ENCODE results near the gene ITIH1.

GRCh38 chr3:52813810-52814209, 36.4 kb downstream of the ITIH1 start:
- TF ChIP-seq JUN (IDR thresholded peaks at IDR 0.05; ENCODE audit: borderline replicate concordance, insufficient read depth, insufficient read length, low read depth), result no peak
- TF ChIP-seq EZH2 (IDR thresholded peaks at IDR 0.05; ENCODE audit: borderline replicate concordance, low read depth, low read length, severe bottlenecking), result no peak
- TF ChIP-seq POLR2A (IDR thresholded peaks at IDR 0.05; ENCODE audit: low read depth, low read length), result no peak
- no peak for TF ChIP-seq MYC (IDR thresholded peaks at IDR 0.05; ENCODE audit: low read depth, low read length)
- TF ChIP-seq CTCF (IDR thresholded peaks at IDR 0.05; ENCODE audit: extremely low read depth in 1 of 2, insufficient read depth in 1 of 2, low read depth in 1 of 2, low read length in 2 of 2), result no peak

All from endothelial cell of umbilical vein (primary cell).